Stomach (tissue), 9 donors: Measurements from ENCODE around the gene LACC1. TPM values are rescaled to one million over a fixed set of nuclear protein-coding genes. Genes with fewer than 3 reads are reported as not detected.

Experiments used
- DNase-seq, 2 donors: peaks; one replicate each; pipeline versions ENCODE4 v3.0.0 to v3.0.0-alpha.2; 2013 to 2019
- H3K27ac ChIP-seq, 5 donors: fragments of 200-600 bp in 4 of 5; sonication (generic) in 4 of 5; one replicate each; pipeline ENCODE4 v1.5.1; 2013 to 2019; ENCODE audit warnings: mild to moderate bottlenecking in 1 of 5, moderate library complexity in 1 of 5
- H3K27me3 ChIP-seq, 3 donors: fragments of 200-600 bp; sonication (generic); one replicate each; pipeline ENCODE4 v1.5.1; 2017 to 2019; ENCODE audit warnings: mixed run types in 1 of 3
- H3K36me3 ChIP-seq, 4 donors: fragments of 200-600 bp; sonication (generic); 1 replicate in 3 of 4; 2 replicates in 1 of 4; pipeline ENCODE4 v1.5.1; 2016 to 2019
- H3K4me1 ChIP-seq, 4 donors: fragments of 200-600 bp; sonication (generic); one replicate each; pipeline ENCODE4 v1.5.1; 2016 to 2019
- H3K4me3 ChIP-seq, 4 donors: fragments of 200-600 bp; sonication (generic) in 3 of 4; one replicate each; pipeline ENCODE4 v1.5.1; 2016 to 2019; ENCODE audit warnings: mild to moderate bottlenecking in 1 of 4
- H3K9me3 ChIP-seq, 4 donors: fragments of 200-600 bp; sonication (generic); one replicate each; pipeline ENCODE4 v1.5.1; 2016 to 2019
- EP300 ChIP-seq: sonication (generic); formaldehyde crosslinking; IDR thresholded peaks from one replicate; pipeline ENCODE4 v1.6.1; 2017; ENCODE audit warnings: antibody characterized with exemption
- POLR2A ChIP-seq, 4 donors: fragments of 450-650 bp; IDR thresholded peaks; one replicate each; pipeline ENCODE4 v1.6.1; 2016; ENCODE audit warnings: antibody characterized with exemption in 4 of 4, control low read depth in 2 of 4, mild to moderate bottlenecking in 1 of 4, moderate library complexity in 1 of 4
- POLR2AphosphoS5 ChIP-seq, 3 donors: sonication (generic); formaldehyde crosslinking; IDR thresholded peaks; one replicate each; pipeline ENCODE4 v1.6.1; 2016; ENCODE audit warnings: antibody characterized with exemption in 3 of 3
- WGBS, 5 donors: extraction: QIAGEN DNeasy Blood & Tissue Kit in 3 of 5; methylation state at CpG; one replicate each; pipeline versions ENCODE4 v1.1.5 to v1.1.7; 2013 to 2018; 5-methylcytosine and 5-hydroxymethylcytosine counted together
- intact Hi-C: fragments of 100-400 bp; cut with DNase I; formaldehyde crosslinking; loops from one replicate; pipeline ENCODE4 v1.15.1; 2023; ENCODE audit warnings: low total_unique reads
- polyA plus RNA-seq, 3 donors: library from polyadenylated mRNA; stranded (reverse); fragments of 200-250 nt; gene quantifications; one replicate each; pipeline ENCODE4 v1.2.3, GENCODE V29; 2013
- total RNA-seq, 5 donors: library from RNA; depleted of rRNA; stranded (reverse); fragments of >200 nt; gene quantifications; one replicate each; pipeline versions ENCODE4 v1.1.0 to v1.2.3, GENCODE V29; 2014 to 2016
- TF ChIP-seq, protein P1 (sequence below), 7 experiments: fragments of 450-650 bp in 4 of 7; fragments of 200-600 bp in 3 of 7; sonication (generic) in 3 of 7; IDR thresholded peaks; one replicate each; pipeline ENCODE4 v1.5.1; 2016 to 2019; ENCODE audit warnings: antibody characterized with exemption in 7 of 7, control low read depth in 2 of 7, mild to moderate bottlenecking in 1 of 7
- donor health status: healthy with polysubstance abuse.
- donor health status: Bipolar disorder and iron deficiency.
- donor health status: healthy.

LACC1 gene
- total and polyA plus RNA-seq, 8 donors, result 0.89 to 35.6 (median 7.1) TPM

DNA sequence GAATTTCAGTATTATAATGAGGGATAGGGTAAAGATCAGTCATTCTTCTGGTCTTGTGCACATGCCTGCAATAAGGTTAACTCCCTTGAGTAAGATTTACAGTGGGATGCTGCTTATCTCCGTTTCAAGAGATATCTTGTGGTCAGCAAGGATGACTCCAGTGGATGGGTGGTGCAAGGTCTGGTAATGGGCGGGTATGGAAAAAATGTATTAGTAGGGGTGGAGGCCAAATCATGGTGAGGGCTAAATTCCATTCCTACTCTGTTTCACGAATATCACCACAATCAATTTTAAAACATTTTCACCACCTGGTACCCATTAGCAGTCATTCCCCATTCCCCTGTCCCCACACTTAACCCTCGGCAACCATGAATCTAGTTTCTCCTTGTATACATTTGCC, 40.8 kb upstream of the LACC1 start:
- intact Hi-C loops, result no loop called here
- Histone ChIP-seq H3K27me3 (no peaks in the 10 kb centered on the region), H3K36me3 (no peaks in the 10 kb centered on the region), H3K4me1 (no peaks in the 10 kb centered on the region), H3K9me3 (peaks cover 0 to 9% (median 0%) of the 10 kb centered on the region in 4 donors), H3K27ac (no peak overlapping the region), H3K4me3 (no peak overlapping the region)
- TF ChIP-seq, protein P1, sequence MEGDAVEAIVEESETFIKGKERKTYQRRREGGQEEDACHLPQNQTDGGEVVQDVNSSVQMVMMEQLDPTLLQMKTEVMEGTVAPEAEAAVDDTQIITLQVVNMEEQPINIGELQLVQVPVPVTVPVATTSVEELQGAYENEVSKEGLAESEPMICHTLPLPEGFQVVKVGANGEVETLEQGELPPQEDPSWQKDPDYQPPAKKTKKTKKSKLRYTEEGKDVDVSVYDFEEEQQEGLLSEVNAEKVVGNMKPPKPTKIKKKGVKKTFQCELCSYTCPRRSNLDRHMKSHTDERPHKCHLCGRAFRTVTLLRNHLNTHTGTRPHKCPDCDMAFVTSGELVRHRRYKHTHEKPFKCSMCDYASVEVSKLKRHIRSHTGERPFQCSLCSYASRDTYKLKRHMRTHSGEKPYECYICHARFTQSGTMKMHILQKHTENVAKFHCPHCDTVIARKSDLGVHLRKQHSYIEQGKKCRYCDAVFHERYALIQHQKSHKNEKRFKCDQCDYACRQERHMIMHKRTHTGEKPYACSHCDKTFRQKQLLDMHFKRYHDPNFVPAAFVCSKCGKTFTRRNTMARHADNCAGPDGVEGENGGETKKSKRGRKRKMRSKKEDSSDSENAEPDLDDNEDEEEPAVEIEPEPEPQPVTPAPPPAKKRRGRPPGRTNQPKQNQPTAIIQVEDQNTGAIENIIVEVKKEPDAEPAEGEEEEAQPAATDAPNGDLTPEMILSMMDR (IDR thresholded peaks at IDR 0.05), result no peak
- no peak for DNase-seq
- WGBS, 5 donors, result 66 to 81% (median 77%) methylated on average over 4 of the region's 4 CpGs

DNA sequence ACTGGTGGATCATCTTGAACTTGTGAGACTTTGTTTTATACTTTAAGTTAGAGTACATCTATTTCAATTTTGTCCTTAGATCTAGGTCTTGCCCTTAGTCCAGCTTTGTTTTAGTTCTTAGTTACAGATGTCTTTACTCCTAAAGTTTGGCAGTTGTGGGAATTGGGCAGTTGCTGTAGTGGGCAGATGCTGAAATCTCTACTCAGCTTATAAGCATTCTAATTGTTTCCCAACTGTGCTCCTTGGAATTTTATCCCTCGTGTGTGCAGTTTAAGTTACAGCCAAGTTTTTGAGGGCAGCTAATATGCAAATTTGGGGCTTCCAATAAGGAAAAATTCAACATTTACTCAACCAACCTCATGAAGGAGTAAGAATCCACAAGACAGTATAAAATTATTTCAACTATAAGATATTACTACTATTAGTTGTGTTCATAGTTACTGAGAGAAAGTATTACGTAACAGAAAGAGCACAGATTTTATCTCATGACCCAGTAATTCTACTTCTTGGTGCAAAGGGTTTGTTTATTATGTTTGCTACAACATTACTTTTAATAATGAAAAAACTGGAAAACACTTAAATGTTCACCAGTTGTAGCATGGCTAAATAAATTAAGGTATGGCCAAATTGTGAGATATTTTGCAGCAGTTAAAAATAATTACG, 33.1 kb upstream of the LACC1 start:
- peaks cover 0 to 21% (median 8%) of the 10 kb centered on the region in 4 donors for H3K36me3 ChIP-seq
- H3K4me1 ChIP-seq, result no peaks in the 10 kb centered on the region
- DNase-seq, result no peak
- no peak overlapping the region for H3K4me3 ChIP-seq
- H3K9me3 ChIP-seq, result peaks cover 8 to 23% (median 15%) of the 10 kb centered on the region in 4 donors
- intact Hi-C loops, result no loop called here
- no peak overlapping the region for H3K27ac ChIP-seq
- 90 to 92% (median 90%) methylated on average over 3 of the region's 3 CpGs for WGBS, 5 donors
- no peak for TF ChIP-seq EP300
- TF ChIP-seq, protein P1 (IDR thresholded peaks at IDR 0.05), result no peak
- no peak for TF ChIP-seq POLR2A (IDR thresholded peaks at IDR 0.05)
- no peak for TF ChIP-seq POLR2AphosphoS5 (IDR thresholded peaks at IDR 0.05)
- H3K27me3 ChIP-seq, result no peaks in the 10 kb centered on the region

DNA sequence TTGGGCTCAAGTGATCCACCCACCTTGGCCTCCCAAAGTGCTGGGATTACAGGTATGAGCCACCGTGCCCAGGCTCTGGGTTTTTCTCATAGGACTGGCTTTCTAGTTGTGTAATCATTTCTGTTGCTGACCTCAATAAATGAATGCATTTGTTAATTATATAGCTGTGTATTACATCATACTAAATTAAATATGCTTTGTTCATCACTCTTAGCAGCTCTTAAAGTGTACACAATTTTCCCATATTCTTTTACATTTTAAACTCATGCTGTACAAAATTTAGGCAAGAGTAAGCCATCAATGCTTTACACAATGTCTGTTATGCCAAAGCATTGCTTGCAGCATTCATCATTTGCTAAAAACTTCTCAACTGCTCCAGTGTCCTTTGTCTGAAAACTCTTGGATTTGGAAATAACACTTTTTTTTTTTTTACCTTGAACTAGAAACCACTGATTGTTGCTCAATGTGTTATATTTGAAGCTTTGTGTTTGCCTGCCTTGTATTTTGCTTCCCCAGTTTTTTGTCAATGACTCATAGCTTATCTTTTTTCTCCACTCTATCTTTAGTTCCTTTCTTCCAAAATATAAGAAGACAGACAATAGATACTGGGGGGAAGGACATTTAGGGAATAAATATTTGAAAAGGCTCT, 31.6 kb upstream of the LACC1 start:
- no peaks in the 10 kb centered on the region for H3K27me3 ChIP-seq
- no peak for TF ChIP-seq POLR2A (IDR thresholded peaks at IDR 0.05)
- TF ChIP-seq, protein P1 (IDR thresholded peaks at IDR 0.05), result no peak
- TF ChIP-seq POLR2AphosphoS5 (IDR thresholded peaks at IDR 0.05), result no peak
- no peak for TF ChIP-seq EP300
- intact Hi-C loops, result no loop called here
- 75 to 93% (median 80%) methylated on average over 1 of the region's 1 CpG for WGBS, 5 donors
- DNase-seq, result no peak
- peaks cover 9 to 37% (median 29%) of the 10 kb centered on the region in 4 donors for H3K9me3 ChIP-seq
- H3K36me3 ChIP-seq, result peaks cover 0 to 27% (median 8%) of the 10 kb centered on the region in 4 donors
- no peak overlapping the region for H3K27ac ChIP-seq
- no peaks in the 10 kb centered on the region for H3K4me1 ChIP-seq
- H3K4me3 ChIP-seq, result no peak overlapping the region

DNA sequence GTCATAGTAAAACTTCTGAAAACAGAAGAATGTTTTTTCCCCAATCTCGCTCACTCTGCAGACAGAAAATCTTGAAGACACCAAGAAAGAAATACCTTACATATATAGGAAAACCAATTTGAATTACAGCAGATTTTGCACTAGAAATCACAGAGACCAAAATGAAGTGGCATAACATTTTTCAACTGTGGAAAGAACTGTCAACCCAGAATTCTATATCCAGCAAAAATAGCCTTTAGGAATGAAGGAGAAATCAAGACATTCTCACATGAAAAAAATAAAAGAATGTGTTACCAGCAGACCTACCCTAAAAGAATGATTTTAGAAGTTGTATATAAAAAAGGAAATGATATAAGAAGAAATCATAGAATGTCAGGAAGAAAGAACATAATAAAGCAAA, 28.8 kb upstream of the LACC1 start:
- H3K4me1 ChIP-seq, result no peaks in the 10 kb centered on the region
- TF ChIP-seq POLR2AphosphoS5 (IDR thresholded peaks at IDR 0.05), result no peak
- TF ChIP-seq EP300, result no peak
- TF ChIP-seq, protein P1 (IDR thresholded peaks at IDR 0.05), result no peak
- no peak for TF ChIP-seq POLR2A (IDR thresholded peaks at IDR 0.05)
- intact Hi-C loops, result no loop called here
- H3K9me3 ChIP-seq, result peaks cover 9 to 62% (median 43%) of the 10 kb centered on the region in 4 donors
- H3K36me3 ChIP-seq, result peaks cover 0 to 39% (median 8%) of the 10 kb centered on the region in 4 donors
- no peak for DNase-seq
- no peak overlapping the region for H3K4me3 ChIP-seq
- no peak overlapping the region for H3K27ac ChIP-seq
- H3K27me3 ChIP-seq, result no peaks in the 10 kb centered on the region
- WGBS, 5 donors, result 94 to 100% (median 97%) methylated on average over 1 of the region's 1 CpG
